GM19351 (cell line): ENCODE results near the gene TREX2.

Source experiments
- ATAC-seq: cut with Tn5 transposase; IDR thresholded peaks from one replicate; pipeline ENCODE4 v1.9.1; 2021; ENCODE audit warnings: mild to moderate bottlenecking, moderate library complexity; ENCODE audit not compliant: unreplicated experiment

Gene TREX2, protein sequence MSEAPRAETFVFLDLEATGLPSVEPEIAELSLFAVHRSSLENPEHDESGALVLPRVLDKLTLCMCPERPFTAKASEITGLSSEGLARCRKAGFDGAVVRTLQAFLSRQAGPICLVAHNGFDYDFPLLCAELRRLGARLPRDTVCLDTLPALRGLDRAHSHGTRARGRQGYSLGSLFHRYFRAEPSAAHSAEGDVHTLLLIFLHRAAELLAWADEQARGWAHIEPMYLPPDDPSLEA

DNA sequence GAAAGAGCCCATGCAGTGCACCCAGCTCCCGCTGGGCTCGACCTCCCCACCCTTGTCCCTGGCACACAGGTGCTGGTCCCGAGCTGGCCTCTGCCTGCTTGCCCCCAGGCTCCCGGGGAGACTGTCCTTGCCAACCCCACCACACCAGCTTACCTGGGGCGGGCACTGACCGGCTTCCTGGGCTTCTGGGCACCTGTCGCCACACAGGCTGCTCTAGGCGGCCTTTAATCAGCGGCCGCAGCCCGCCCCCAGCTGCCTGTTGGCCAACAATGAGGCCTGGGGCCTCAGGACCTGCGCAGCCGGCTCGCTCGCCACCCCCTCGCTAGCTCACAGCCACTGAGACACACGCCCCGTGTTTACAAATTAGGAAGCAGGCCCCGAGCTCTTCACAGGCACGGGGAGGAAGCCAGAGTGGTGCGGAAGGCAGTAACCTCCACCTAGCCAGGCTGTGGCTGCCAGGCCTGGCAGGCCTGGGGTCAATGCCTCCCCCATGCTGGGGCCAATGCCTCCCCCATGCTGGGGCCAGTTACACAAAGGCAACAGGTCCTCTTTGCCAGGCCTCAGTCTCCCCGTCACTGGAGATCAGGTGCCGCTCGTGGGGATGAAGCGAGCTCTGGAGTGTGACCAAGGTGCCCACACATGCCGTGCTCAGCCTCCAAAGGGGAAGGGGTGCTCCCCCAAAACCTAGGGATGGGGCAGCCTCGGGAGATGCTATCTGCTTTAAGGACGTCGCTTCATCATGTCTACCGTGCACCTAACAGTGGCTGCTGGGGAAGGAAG lies at the start of gene TREX2:
TREX2 (minus strand) TSS at position 201 of the 780 bp plus-strand sequence. CDS start 626 bp downstream, outside the sequence.
- ATAC-seq, result no peak

DNA sequence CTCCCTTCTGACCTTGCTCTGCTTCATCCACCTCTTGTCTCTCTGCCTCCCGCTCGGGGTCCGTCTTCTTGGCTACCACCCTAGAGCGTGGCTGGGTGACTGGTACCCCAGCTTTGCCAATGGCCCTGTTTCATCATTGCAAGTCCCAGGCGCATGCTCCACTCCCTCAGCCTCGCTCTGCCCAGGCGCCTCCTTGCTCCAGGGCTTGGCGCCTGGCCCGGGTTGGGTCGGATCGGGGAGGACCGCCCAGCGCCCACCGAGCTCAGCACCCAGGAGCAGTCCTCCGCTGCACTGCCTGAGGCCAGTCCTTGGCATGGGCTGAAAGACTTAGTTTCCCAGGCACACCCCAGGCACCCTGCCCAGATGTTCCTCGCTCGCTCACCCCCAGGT lies 49.5 kb upstream of the TREX2 start:
- ATAC-seq, result no peak

DNA sequence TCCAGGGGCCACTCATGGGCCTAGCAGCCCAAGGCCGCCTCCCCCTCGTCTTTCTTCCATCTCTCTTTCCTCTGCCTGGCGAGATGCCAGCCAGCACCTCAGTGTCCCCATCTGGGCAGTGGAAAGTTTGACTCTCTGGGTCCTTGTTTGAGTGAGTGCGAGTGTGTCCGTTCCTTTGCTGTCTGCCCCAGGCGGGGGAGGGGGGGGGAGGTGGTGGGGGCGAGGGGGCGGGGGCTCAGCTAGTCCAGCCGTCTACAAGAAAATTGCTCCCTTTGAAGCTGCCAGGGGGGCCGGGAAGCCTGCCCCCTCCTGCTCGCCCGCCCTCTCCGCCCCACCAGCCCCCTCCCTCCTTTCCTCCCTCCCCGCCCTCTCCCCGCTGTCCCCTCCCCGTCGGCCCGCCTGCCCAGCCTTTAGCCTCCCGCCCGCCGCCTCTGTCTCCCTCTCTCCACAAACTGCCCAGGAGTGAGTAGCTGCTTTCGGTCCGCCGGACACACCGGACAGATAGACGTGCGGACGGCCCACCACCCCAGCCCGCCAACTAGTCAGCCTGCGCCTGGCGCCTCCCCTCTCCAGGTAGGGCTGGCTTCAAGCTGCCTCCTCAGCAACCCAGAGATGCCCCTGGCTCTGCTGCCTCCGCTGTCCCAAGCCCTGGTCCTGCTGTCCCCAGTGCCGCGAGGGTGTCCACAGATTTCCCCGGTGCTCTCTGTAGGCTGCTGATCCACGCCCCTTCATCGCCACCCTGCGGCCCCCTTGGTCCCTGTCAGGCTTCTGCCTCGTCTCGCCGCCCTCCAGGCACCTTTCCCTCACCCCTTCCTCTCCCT lies 48.9 kb upstream of the TREX2 start, which contains the start of gene BGN:
BGN (plus strand) TSS at position 440 of the 821 bp plus-strand sequence. CDS start 9,652 bp downstream, outside the sequence.
- no peak for ATAC-seq

DNA sequence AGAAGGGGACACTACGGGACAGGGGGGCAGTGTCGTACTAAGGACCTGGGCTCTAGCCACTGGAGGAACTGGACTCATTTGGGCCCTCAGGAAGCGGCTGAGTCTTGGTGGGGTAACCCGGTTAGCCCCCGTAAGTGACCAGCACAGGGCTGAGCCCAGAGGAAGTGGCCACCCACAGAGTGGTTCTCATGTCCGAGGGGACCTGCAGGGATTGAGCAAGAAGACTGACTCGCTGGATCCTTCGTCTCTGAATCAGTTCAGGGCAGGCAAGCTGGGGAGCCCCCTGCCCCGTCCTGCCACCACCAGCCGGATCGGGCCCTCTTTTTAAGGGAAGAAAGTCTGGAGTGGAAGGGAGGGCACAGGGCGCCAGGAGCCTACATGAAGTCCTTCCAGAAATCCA lies 48.2 kb upstream of the TREX2 start:
- ATAC-seq, result no peak

DNA sequence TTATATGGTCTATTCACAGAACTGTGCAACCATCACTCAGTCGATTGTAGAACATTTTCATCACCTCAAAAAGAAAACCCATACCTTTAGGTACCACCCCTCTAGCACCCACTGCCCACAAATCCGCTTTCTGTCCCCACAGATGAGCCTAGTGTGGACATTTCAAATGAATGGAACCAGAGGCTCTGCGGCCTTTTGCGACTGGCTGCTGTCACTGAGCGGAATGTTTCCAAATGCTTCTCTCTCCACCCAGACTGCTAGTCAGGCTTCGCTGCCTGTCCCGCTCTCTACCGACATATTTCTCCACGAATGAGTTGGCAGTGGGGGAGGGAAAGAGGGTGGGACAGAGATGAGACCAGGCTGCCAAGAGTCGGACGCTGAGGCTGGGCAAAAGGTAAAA lies 47.2 kb upstream of the TREX2 start:
- no peak for ATAC-seq

DNA sequence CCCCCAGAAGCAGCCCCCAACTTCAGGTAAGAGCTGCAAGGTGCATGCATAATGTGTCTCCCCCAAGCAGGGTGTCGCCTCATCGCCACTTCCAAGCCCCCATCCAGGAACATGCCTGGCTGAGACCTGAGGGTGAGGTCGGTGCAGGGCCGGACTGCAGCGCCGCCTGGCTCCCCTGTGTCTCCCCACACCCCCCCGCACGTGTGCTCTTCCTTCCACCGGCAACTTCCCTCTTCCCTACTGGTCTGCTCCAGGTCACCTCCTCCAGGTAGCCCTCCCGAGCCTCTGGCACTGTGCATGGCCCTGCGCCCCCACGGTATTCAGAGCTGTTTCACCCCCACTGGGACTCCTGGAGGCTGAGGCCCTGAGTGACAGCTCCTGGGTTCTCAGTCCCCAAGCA lies 46.7 kb upstream of the TREX2 start:
- no peak for ATAC-seq

DNA sequence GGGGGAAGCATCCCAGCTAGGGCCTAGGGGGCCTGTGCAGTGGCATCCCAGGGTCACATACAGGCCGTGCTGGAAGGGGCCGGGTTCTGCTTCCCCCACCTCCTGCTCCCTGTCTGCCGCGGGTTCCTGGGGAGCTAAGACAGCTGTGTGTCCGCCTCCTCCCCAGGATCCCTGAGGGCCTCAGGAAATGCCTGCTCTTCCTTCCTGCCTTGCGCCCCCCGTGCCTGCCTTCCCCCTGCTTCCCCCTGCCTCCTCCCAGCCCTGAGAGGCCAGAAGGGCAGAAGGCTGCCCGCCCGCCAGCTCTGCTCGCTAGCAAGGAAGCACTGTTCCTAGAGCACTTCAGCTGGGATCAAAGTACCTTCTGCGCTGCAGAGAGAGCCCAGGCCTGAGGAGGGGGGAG lies 46.1 kb upstream of the TREX2 start:
- no peak for ATAC-seq

DNA sequence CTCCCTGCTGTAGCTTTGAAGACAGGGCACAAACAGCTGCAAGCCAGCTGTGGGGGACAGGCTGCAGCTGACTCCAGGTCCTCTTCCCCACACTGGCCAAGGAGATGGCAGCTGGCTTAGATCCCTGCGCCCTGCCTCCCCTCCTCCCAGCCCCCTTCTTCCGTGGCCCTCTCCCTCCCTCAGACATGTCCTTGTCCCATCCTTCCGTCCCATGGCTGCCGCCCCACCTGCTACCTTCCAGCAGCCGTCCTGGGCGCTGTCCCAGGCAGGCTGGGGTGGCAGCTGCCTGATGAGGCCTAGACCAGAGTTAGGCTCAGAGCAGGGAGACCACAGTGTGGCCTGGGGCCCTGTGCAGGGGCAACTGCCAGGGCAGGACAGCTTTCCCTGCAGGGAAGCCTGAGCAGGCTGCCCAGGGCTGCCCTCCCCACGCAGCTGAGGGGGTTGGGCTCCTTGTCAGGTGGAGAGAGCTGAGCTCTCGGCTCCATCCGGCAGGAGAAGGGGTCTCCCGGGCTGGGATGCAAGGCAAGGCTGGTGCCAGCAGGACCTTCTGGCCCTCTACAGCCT lies 45.6 kb upstream of the TREX2 start:
- no peak for ATAC-seq

DNA sequence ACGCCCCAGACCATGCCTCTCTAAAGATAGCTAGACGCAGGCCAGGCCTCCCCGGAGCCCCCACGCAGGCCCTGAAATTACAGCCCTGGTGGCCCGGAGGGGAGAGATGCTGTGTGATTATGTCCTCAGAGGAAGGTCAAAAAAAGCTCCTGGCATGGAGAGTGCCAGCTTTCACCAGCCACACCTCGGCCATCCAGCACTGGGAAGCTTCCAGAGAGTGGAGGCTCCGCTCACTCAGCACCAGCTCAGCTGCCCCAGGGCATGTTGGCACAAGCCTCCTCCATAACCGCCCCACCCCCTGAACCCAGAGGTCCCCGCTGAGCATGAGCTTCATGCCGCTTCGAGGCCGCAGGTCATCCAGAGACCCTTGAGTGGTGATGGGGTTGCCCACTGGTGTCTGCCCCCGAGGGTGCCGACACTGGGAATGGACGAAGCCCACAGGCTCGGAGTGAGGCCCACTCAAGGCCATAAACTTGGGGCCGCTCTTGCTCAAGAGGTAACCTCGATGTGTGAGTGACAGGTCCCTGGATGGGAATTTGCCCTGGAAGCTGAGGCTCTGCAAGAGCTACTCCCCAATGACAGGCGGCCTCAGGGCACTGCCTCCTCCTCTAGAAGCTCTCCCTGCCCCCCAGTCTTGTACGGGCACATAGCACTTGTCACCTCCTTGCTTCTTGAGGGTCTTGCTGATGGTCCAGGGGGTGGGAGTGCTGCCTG lies 44.5 kb upstream of the TREX2 start:
- no peak for ATAC-seq

DNA sequence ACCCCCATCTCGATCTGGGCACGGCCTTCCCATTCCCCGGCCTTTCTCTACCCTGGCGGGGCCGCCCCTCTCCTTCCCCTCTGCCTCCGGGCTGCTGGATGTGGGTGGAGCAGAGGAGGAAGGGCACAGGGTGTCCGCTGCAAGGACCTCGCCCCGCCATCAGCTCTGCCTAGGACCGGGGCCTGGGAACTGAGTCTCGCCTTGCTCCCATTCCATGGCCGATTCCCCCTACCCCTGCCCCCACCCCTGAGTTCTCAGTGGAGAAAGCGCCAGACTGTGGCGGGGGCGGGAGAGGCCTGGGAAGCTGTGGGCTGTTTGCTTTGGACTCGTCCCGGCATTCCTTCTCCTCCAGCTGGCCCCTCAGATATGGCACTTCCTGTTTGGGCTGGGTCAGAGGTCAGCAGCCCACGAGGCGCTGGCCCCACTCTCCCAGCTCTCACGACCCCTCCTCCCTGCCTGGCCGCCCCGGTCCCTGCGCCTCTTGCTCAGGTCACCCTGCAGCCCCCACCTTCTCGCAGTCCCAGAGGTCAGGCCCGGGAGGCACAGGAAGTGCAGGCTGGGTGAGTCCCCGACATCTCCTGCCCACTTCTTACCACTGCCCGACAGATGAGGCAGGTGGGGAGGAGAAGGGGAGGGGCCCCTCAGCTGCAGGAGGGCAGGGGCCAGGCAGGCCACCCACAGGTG lies 42.5 kb upstream of the TREX2 start:
- ATAC-seq, result no peak

DNA sequence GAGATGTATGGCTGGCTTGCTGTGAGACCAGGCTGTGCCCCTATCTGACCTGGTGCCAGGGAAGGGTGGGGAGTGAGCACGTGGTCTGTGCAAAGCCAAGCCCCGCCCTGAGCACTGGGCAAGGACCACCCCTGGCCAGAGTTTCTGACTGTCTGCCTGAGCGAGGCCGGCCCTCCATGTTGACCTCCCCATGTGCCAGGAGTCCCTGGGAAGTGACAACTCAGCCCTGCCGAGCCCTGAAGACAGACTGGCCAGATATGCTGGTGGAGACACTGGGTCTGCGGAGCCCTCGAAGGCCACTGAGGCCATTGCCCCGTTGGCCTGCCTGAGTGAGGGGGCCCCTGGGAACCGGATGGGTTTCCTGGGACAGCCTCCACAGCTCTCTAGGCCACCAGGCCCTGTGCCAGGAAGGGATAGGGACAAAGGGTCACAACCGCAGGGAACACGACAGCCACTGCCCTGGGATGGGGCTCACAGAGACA lies 41.8 kb upstream of the TREX2 start:
- ATAC-seq, result no peak

DNA sequence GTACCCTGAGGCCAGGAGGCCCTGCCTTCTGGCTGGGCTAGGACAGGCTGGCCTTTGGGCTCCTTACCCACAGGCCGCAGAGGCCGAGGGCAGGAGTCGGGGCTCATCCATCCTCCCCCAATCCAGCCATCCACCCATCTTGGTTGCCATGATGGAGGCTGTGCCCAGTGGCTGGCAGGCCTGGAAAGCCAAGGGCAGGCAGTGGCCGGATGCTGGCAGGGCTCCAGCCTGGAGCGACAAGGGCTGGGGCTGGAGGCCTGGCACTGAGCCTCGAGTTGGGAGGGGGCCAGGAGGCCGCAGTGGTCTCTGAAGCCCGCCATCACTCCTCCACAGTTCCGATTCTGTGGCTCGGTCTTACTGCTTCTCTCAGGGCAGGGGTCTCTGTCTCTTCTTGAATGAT lies 40.3 kb upstream of the TREX2 start:
- ATAC-seq, result no peak

DNA sequence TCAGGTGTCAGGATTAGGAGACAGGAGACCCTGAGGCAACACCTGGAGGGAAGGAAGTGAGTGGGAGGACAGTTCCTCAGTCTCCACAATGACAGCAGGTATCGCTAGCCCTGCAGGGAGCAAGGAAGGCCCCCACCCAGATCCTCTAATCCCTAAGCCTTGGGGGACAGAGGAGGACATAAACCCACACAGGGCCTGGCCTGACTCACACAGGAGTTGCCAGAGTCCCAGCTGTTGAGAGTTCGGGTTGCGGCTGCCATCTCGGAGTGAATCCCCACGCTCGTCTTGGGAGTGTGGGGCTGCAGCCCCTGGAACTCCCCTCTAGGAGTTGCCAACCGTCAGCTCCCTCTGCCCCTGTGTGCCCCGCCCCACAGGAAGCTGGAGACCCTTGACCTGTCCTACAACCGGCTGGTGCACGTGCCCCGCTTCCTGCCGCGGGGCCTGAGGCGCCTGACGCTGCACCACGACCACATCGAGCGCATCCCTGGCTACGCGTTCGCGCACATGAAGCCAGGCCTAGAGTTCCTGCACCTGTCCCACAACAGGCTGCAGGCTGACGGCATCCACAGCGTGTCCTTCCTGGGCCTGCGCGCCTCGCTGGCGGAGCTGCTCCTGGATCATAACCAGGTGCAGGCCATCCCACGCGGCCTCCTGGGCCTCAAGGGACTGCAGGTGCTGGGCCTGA lies 39.7 kb upstream of the TREX2 start:
- no peak for ATAC-seq

DNA sequence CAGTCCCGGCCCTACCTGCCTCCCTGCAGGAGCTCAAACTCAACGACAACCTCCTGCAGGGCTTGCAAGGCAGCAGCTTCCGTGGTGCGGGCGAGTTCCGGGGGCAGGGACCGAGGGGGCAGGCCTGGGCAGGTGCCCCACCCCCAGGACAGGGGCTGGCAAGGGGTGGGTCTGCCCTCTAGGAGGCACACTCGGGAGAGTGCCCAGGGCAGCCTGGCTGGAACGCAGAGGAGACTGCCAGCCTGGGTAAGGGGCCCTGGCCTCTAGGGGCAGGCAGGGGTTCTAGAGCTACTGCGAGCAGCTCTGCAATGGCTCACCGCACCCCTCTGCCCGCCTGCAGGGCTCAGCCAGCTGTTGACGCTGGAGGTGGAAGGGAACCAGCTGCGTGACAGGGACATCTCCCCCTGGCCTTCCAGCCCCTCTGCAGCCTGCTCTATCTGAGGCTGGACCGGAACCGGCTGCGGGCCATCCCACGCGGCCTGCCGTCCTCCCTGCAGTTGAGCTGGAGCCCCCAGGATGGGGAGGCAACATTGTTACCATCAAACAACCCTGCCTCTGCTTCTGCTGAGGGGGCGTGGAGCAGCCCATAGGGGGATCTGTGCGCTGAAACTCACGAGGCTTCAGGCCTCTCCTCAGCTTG lies 36.6 kb upstream of the TREX2 start:
- ATAC-seq, result no peak

DNA sequence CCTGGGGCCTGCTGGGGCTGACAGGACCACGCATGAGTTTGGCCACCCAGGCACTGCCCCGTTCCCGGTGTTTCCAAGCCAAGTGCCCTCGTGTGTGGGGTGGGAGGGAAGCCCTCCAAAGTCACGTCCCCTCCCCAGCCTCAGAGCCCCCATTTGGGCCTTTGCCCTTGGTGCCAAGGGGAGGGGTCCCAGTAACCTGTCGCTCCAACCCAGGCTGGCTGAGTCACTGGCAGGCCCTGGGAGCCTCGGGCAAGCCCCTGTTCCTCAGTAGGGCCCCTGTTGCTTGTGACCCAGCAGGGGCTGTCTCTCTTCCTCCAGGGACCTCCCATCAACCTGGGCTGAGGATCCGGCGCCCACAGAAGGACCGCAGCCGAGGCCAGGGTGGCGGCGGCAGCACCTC lies 35.2 kb upstream of the TREX2 start:
- ATAC-seq, result no peak

DNA sequence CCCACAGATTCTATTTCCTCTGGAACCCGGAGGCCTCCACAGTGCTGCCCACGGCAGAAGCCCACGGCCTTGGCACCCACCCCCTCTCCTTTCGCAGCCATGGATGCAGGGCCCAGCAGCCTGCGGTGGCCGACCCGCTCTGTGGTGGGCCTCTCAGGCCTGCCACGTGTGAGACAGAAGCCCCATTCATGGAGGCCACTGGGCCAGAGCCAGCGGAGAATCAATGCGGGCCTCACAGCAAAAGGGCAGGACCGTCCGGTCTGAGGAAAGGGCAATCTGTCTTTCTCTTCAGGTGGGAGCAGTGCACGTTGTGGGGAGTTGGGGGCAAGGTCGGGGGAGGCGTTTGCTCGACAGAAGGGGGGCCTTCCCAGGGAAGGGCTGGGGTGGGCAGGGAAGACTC lies 32.9 kb upstream of the TREX2 start:
- no peak for ATAC-seq

DNA sequence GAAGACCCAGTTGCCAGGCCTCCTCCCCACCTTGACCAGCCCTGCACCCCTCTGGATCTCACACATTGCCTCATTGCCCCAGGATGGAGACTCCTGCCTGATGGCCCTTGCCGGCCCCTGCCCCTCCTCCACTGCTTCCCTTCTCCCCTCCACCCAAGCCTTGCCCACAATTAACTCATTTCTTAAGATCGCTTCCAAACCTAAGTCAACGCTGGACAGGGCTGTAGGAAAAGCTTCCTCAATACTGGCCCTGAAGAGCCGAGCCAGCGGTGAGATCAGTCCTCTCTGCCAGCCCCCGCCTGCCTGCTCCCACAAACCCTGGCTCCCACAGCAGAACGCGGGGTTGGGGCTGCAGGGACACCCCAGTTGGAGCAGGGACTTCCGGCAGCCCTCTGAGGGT lies 32.0 kb upstream of the TREX2 start:
- ATAC-seq, result no peak

DNA sequence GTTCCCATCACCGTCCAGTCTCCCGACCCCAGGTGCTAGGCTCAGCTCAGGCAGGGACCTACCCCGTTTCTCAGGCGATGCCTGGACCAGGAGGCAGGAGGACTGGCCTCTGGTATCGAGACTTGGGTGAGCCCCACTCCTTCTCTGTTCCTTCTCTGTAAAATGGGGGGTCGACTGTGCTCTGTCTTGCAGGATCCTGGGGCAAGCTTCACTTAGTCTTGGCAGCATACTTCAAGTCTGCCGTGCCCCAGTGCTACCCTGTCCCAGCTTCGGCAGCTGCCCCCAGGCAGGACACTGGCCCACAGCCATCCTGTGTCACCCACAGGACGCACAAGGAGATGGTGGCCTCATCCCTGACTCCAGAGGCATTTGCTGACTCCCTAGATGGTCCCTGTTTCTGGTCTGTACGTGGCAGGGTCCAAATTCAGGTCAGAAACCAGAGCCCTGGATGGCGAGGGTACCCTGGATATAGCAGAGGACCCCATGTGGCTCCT lies 31.6 kb upstream of the TREX2 start:
- ATAC-seq, result no peak
